CD4-positive, alpha-beta T cell (primary cell): Measurements from ENCODE around the gene B4GALT1. TPM values are rescaled to one million over a fixed set of nuclear protein-coding genes. Genes with fewer than 3 reads are reported as not detected.

ENCODE experiments used
- ATAC-seq: fragments of 200-7000 bp; cut with Tn5 transposase; one replicate; pipeline ENCODE4 v1.10.0; 2022; ENCODE audit warnings: mild to moderate bottlenecking; ENCODE audit not compliant: poor library complexity
- CTCF ChIA-PET: fragments of 350-600 bp; sonication (Branson Sonifier 250); formaldehyde crosslinking; loops from one replicate; lab custom pipeline; 2021; ENCODE audit warnings: antibody characterized with exemption, inconsistent platforms; lab: Charles Lee
- POLR2A ChIA-PET: fragments of 350-600 bp; sonication (Branson Sonifier 250); formaldehyde crosslinking; loops from one replicate; lab custom pipeline; 2021; ENCODE audit warnings: antibody characterized with exemption, inconsistent platforms; lab: Charles Lee
- DNase-seq, 14 experiments: peaks; one replicate each; pipeline ENCODE4 v3.0.0-alpha.2; 2013 to 2020; ENCODE audit warnings: mixed read lengths in 2 of 14
- H3K27ac ChIP-seq, 2 donors: one replicate each; pipeline versions ENCODE4 v1.5.1 to v1.7.0; 2013; ENCODE audit warnings: low read length in 2 of 2, low read depth in 1 of 2, mild to moderate bottlenecking in 1 of 2
- H3K27me3 ChIP-seq, 2 experiments: 1 replicate in 1 of 2; 2 replicates in 1 of 2; pipeline versions ENCODE4 v1.6.1 to v1.7.0; 2013; ENCODE audit warnings: low read length in 2 of 2, control low read depth in 1 of 2, mild to moderate bottlenecking in 1 of 2, moderate library complexity in 1 of 2; ENCODE audit not compliant: insufficient read depth in 2 of 2, control insufficient read depth in 1 of 2
- H3K36me3 ChIP-seq: one replicate; pipeline ENCODE4 v1.6.1; 2013; ENCODE audit warnings: low read length, control low read depth; ENCODE audit not compliant: insufficient read depth
- H3K4me1 ChIP-seq: one replicate; pipeline ENCODE4 v1.6.1; 2013; ENCODE audit warnings: low read length, control low read depth; ENCODE audit not compliant: insufficient read depth
- H3K4me3 ChIP-seq: one replicate; pipeline ENCODE4 v1.5.1; 2013; ENCODE audit warnings: mild to moderate bottlenecking, low read length, moderate library complexity
- H3K9me3 ChIP-seq, 2 experiments: 1 replicate in 1 of 2; 2 replicates in 1 of 2; pipeline versions ENCODE4 v1.6.1 to v1.7.0; 2013; ENCODE audit warnings: low read length in 2 of 2, mild to moderate bottlenecking in 2 of 2, control low read depth in 1 of 2, moderate library complexity in 1 of 2; ENCODE audit not compliant: control insufficient read depth in 1 of 2, insufficient read depth in 1 of 2
- H3K27ac Mint-ChIP-seq: one replicate; pipeline ENCODE4 v1.8.0; 2020; ENCODE audit warnings: mixed read lengths
- H3K27me3 Mint-ChIP-seq: one replicate; pipeline ENCODE4 v1.8.0; 2021; ENCODE audit warnings: mixed read lengths
- H3K36me3 Mint-ChIP-seq: one replicate; pipeline ENCODE4 v1.8.0; 2021; ENCODE audit warnings: low read depth, mixed read lengths
- H3K4me1 Mint-ChIP-seq: one replicate; pipeline ENCODE4 v1.8.0; 2021; ENCODE audit warnings: low read depth, mixed read lengths
- H3K4me3 Mint-ChIP-seq: one replicate; pipeline ENCODE4 v1.8.0; 2020; ENCODE audit warnings: mild to moderate bottlenecking, mixed read lengths
- H3K9me3 Mint-ChIP-seq: one replicate; pipeline ENCODE4 v1.8.0; 2020; ENCODE audit warnings: mixed read lengths
- intact Hi-C, 2 experiments: fragments of 100-400 bp; cut with DNase I in 1 of 2; cut with micrococcal nuclease in 1 of 2; formaldehyde crosslinking; loops; one replicate each; pipeline versions ENCODE4 v1.15.1 to v1.9.0; 2023 to 2025; cut with DNase I, micrococcal nuclease
- total RNA-seq, 174 experiments: library from RNA in 2 of 174; stranded (reverse) in 2 of 174; gene quantifications; one replicate each; pipeline ENCODE4 v1.2.3 and lab custom pipeline; 2021 to 2026
- TF ChIP-seq, protein P1 (sequence below): fragments of 200-600 bp; IDR thresholded peaks from one replicate; pipeline ENCODE4 v1.8.0; 2022; ENCODE audit warnings: antibody characterized with exemption, mild to moderate bottlenecking

The B4GALT1 gene
- total RNA-seq, 2 experiments from 2014 or later, result 74.7 to 77.0 TPM

DNA sequence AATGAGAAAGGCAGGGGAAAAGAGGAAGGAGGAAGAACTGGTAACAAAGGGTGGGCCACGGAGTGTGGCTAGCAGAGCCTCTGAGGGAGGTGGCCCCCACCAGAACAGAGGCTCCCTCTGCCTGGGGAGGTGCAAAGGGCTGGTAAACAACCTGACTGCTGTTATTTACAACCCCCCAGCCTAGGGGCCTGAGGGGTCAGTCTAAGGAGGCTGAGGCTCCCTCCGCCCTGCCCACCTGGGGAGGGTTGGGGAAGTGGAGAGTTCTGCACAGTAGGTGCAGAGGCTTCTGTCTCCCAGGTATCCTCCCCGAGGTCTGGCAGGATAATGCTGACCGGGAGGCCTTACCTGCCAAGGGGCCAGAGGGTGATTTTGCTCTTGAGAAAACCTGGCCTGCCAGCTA lies 55.0 kb downstream of the B4GALT1 start:
- Histone ChIP-seq H3K27me3 (no peaks in the 10 kb centered on the region), H3K4me1 (peaks cover 4% of the 10 kb centered on the region), H3K9me3 (no peaks in the 10 kb centered on the region), H3K36me3 (peaks cover 50% of the 10 kb centered on the region), H3K4me3 (no peak overlapping the region), H3K27ac (no peak overlapping the region)
- ChIA-PET CTCF (no interaction called here), POLR2A (no interaction called here)
- DNase-seq, result no peak
- H3K27me3 Mint-ChIP-seq, result no peaks in the 10 kb centered on the region
- H3K4me1 Mint-ChIP-seq, result peaks cover 16% of the 10 kb centered on the region
- intact Hi-C loops, result loop anchor here in 1 of 2 experiments (10.0 kb wide), 1 partner anchor 53 kb away; the partner anchor contains the start of gene B4GALT1
- H3K4me3 Mint-ChIP-seq, result no peak overlapping the region
- H3K9me3 Mint-ChIP-seq, result no peaks in the 10 kb centered on the region
- ATAC-seq, result no peak
- peaks cover 67% of the 10 kb centered on the region for H3K36me3 Mint-ChIP-seq
- TF ChIP-seq, protein P1, sequence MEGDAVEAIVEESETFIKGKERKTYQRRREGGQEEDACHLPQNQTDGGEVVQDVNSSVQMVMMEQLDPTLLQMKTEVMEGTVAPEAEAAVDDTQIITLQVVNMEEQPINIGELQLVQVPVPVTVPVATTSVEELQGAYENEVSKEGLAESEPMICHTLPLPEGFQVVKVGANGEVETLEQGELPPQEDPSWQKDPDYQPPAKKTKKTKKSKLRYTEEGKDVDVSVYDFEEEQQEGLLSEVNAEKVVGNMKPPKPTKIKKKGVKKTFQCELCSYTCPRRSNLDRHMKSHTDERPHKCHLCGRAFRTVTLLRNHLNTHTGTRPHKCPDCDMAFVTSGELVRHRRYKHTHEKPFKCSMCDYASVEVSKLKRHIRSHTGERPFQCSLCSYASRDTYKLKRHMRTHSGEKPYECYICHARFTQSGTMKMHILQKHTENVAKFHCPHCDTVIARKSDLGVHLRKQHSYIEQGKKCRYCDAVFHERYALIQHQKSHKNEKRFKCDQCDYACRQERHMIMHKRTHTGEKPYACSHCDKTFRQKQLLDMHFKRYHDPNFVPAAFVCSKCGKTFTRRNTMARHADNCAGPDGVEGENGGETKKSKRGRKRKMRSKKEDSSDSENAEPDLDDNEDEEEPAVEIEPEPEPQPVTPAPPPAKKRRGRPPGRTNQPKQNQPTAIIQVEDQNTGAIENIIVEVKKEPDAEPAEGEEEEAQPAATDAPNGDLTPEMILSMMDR, result no peak
- no peak overlapping the region for H3K27ac Mint-ChIP-seq

DNA sequence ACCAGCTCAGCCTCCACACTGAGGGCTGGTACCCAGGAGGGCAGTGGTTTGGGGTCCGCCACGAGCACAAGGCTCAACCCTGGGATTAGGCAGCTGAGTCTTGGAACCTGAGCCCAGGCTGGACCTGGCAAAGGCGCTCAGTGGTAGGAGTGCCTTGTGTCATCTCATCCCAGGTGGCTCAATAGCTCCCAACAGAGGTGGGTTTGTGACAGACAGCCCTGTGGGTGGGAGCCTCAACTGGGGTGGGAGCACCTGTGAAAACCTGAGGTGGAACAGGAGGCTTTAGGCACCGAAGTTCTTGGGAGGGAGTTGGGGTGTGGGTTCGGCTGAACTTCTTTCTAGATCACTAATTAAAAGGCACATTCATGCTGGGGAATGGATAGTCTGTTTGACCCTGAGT lies 55.5 kb downstream of the B4GALT1 start:
- H3K4me1 ChIP-seq, result no peaks in the 10 kb centered on the region
- Mint-ChIP-seq H3K9me3 (no peaks in the 10 kb centered on the region), H3K27ac (no peak overlapping the region), H3K27me3 (no peaks in the 10 kb centered on the region), H3K4me3 (no peak overlapping the region), H3K4me1 (peaks cover 12% of the 10 kb centered on the region), H3K36me3 (peaks cover 63% of the 10 kb centered on the region)
- DNase-seq, result no peak
- TF ChIP-seq, protein P1, result no peak
- ChIA-PET CTCF (no interaction called here), POLR2A (no interaction called here)
- H3K27ac ChIP-seq, result no peak overlapping the region
- H3K27me3 ChIP-seq, result no peaks in the 10 kb centered on the region
- H3K9me3 ChIP-seq, result no peaks in the 10 kb centered on the region
- no peak for ATAC-seq
- H3K36me3 ChIP-seq, result peaks cover 50% of the 10 kb centered on the region
- no peak overlapping the region for H3K4me3 ChIP-seq
- intact Hi-C loops, result loop anchor here in 1 of 2 experiments (10.0 kb wide), 1 partner anchor 53 kb away; the partner anchor contains the start of gene B4GALT1

DNA sequence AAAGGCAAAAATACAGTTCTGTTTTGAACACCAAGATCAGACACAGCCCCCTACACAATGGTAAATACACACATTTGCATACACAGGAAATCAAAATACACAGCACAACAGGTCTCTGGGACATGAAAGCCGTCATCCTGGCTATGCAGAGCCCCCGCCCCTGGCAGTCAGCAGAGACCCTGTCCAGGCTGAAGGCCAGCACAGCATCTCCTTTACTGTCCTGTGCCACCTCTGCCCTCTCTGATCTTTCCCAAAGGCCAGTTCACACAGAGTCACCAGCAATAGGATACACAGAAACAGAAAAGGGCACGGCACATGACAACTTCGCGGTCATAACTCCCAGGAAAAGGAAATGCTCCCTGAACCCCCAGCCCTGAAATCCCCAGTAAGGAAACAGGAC lies 56.5 kb downstream of the B4GALT1 start:
- DNase-seq (no peak), ATAC-seq (no peak)
- no peak overlapping the region for H3K27ac ChIP-seq
- no peaks in the 10 kb centered on the region for H3K27me3 ChIP-seq
- Mint-ChIP-seq H3K27me3 (no peaks in the 10 kb centered on the region), H3K9me3 (no peaks in the 10 kb centered on the region), H3K4me1 (peaks cover 9% of the 10 kb centered on the region), H3K36me3 (peaks cover 59% of the 10 kb centered on the region), H3K4me3 (no peak overlapping the region), H3K27ac (no peak overlapping the region)
- intact Hi-C loops, result loop anchor here in 1 of 2 experiments (10.0 kb wide), 1 partner anchor 54 kb away; the partner anchor contains the start of gene B4GALT1
- H3K4me1 ChIP-seq, result no peaks in the 10 kb centered on the region
- POLR2A ChIA-PET, result no interaction called here
- peaks cover 50% of the 10 kb centered on the region for H3K36me3 ChIP-seq
- no peak overlapping the region for H3K4me3 ChIP-seq
- H3K9me3 ChIP-seq, result no peaks in the 10 kb centered on the region
- TF ChIP-seq, protein P1, result no peak
- CTCF ChIA-PET, result no interaction called here
